ENCODE measurements around the gene BEST3. TPM values are rescaled to one million over a fixed set of nuclear protein-coding genes. Genes with fewer than 3 reads are reported as not detected.
"Not testable (repeated sequence)": the region's sequence is repeated elsewhere in the genome, so short reads cannot be mapped to it uniquely, and the experiment has no call there.

The BEST3 gene
- total RNA-seq, 1 donor from 2014 or later = 1.6 TPM

DNA sequence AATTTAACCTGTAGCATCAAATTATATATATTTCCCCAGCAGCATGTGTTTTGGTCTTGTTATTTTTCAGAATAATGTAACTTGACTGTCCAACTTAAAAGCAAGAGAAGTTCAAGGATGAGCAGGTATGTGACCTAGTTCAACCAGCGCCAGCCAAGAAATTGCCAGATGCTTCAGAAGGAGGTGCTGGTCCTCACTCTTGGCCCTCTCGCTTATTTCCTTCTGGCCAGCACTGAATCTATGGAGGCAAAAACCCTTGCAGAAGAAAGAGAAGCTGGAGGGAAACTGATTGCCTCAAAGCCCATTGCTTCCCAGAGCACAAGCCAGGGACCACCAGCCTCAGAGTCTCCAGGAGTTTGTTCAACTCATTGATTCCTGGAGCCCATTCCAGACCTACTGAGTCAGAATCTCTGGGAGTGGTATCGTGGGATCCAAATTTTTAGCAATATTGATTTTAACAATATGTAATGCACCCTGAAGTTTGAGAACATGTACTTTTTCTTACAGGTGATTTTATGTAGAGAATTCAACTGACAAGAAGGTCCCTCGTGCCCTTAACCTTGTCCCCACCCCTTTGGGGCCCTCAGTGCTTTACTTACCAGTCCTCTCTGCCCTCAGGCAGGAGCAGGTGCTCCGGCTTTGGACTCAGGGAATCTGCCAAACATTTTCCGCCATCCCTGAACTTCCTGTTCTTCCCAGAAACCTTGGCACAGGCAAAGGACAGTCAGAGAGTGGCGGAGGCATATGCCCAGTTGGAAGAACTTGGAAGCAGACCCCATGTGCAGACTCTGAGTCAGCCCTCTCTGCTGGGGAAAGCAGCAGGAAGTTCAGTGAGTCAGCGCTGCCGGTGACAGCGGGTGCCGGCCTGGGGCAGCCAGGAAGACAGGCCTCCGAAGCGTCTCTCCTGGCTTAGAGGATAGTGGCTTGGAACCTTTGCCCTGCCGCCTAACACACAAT lies 10.4 kb downstream of the BEST3 start:
- no peak for FAIRE-seq
- peak in 1 of 2 donors; percentile 22 for DNase-seq (ENCODE audit: low spot score in 2 of 2)

- DNase-seq (ENCODE audit: low spot score in 2 of 2) (no peak), FAIRE-seq (no peak)
These were observed 11.1 kb downstream of the BEST3 start for GRCh38 chr12:69688021-69688420.

GRCh38 chr12:69687390-69687789 lies 11.7 kb downstream of the BEST3 start:
- FAIRE-seq = no peak
- no peak for DNase-seq (ENCODE audit: low spot score in 2 of 2)

DNA sequence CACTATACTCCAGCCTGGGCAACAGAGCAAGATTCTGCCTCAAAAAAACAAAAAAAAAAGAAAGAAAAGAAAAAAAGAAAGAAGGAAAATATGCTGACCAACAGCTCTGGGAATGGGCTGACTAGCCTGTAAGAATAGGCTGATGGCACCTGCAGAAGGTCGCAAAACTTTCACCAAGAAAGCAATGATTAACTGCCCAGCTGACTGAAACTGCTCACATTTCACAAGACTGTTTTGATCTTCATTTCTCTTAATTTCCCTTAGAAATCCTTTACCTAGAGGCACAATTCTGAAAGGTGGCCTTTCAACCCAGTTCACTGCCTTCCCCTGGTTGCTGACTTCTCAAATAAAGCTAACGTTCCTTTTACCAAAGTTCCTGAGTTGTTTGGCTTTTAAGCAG lies 12.4 kb downstream of the BEST3 start:
- FAIRE-seq (no peak), DNase-seq (ENCODE audit: low spot score in 2 of 2) (no peak)

- DNase-seq (ENCODE audit: low spot score in 2 of 2) (no peak), FAIRE-seq (no peak)
These were observed 13.3 kb downstream of the BEST3 start for GRCh38 chr12:69685810-69686209.

- no peak for FAIRE-seq
- DNase-seq (ENCODE audit: low spot score in 2 of 2) = no peak
These were observed 14.6 kb downstream of the BEST3 start for GRCh38 chr12:69684466-69684865.

DNA sequence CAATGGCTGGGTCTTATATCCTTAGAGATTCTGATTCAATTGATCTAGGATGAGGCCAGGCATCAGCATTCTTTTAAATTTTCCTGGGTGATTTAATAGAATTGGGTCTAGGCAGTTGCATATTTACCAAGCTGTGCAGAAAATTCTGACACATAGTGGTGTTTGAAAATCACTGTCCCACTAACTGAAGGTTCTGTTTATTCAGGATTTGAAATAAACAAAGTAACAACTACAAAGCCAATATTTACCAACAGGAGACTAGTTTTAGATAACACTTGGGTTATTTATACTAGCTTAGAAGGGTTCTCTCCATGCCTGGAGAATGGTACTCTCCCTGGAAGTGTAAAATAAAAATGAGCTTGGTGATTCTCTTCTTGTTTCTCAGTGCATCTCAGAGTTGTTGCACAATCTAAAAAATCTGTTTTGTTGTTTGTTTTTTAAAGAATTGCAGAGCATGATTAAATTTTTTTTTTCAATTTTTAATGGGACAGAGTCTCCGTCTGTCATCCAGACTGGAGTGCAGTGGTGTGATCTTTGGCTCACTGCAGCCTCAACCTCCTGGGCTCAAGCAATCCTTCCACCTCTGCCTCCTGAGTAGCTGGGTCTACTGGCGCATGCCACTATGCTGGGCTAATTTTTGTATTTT lies 16.9 kb downstream of the BEST3 start:
- FAIRE-seq (no peak), DNase-seq (ENCODE audit: low spot score in 2 of 2) (no peak)

- FAIRE-seq (no peak), DNase-seq (ENCODE audit: low spot score in 2 of 2) (no peak)
These were observed 20.0 kb downstream of the BEST3 start for GRCh38 chr12:69679119-69679518.

- no peak for FAIRE-seq
These were observed 22.7 kb downstream of the BEST3 start for GRCh38 chr12:69676257-69677012.

GRCh38 chr12:69672195-69672594 lies 26.9 kb downstream of the BEST3 start:
- DNase-seq (ENCODE audit: low spot score in 2 of 2) (no peak), FAIRE-seq (no peak)

More at GRCh38 chr12:69676257-69677012, 22.7 kb downstream of the BEST3 start:
- DNase-seq (ENCODE audit: low spot score in 2 of 2) = no peak

GRCh38 chr12:69671597-69671996 lies 27.5 kb downstream of the BEST3 start:
- FAIRE-seq (no peak), DNase-seq (ENCODE audit: low spot score in 2 of 2) (no peak)

DNA sequence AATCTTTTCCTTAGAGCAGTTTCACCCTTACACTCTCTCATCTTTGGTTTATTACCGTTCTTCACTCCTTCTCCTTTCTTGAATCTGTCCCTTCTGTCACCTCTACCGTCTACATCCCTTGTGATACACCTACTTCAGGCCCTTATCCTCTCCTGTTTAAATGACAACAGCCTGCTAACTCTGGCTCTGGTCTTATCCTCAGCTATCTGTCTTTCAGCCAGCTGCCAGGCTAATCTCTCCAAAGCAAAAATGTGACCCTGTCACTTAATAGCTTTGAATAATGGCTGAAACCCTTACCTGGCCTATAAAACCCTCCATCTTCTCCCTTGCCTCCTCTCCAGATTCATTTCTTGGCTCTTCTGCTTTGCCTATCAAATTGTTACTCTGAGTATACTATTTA lies 32.3 kb downstream of the BEST3 start:
- DNase-seq (ENCODE audit: low spot score in 2 of 2) (no peak), FAIRE-seq (no peak)

GRCh38 chr12:69664930-69665377 lies 34.1 kb downstream of the BEST3 start:
- FAIRE-seq; DNase-seq (ENCODE audit: low spot score in 2 of 2): not testable (repeated sequence)

DNA sequence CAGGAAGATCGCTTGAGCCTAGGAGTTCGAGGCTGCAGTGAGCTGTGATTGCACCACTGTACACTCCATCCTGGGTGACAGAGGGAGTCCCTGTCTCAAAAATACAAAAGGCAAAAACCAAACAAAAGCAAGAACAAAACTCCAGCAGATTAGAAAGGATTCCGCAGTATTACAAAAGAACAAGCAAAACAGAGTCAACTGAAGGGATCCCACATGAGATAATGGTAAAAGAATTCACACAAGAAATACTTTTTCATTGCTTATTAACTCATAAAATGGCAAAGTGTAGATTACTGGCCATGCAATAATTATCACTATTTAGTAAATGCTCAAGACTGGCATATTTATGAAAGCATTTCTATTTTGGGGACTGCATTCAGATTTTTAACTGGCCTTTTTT lies 35.4 kb downstream of the BEST3 start:
- no peak for FAIRE-seq
- no peak for DNase-seq (ENCODE audit: low spot score in 2 of 2)

GRCh38 chr12:69662764-69663163 lies 36.3 kb downstream of the BEST3 start:
- FAIRE-seq = no peak
- DNase-seq (ENCODE audit: low spot score in 2 of 2) = no peak

DNA sequence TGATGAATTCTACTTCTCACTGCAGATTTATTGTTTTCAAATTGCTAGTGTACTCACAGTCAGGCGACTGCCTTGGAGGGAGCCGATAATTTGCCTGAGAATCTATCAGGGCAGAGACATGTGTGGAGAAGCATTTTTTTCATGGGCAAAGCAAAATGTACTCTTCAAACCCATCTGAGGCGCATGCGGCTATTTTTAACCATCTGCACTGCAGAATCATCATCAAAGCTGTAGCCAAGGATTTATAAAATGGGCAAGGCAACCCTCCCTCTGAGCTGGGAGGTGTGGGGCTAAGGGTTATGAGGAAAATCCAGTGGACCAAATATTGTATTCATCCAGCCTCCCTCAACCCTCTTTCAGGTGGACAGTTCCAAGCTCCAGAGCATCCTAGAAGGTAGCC lies 37.7 kb downstream of the BEST3 start:
- no peak for FAIRE-seq
- no peak for DNase-seq (ENCODE audit: low spot score in 2 of 2)

- no peak for DNase-seq (ENCODE audit: low spot score in 2 of 2)
- FAIRE-seq = no peak
These were observed 38.8 kb downstream of the BEST3 start for GRCh38 chr12:69660164-69660863.

DNA sequence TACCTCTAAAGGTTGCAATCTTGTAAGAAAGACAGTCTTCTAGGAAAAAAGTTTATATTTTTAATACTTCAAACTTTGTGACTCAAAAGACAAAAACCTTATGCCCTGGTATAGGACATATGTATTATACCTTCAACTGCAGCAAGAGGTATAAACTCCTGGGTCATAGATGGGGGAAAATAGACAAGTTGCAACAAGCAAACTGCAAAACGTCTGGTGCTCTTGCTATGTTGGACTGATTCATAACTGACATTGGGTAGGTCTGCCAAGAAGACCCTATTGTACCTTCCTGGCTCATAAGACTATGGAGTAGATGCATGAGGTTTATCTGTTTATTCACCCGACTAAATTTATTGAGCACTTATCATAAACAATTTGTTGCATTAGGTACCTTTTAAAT lies 40.9 kb downstream of the BEST3 start:
- FAIRE-seq (no peak), DNase-seq (ENCODE audit: low spot score in 2 of 2) (no peak)

DNA sequence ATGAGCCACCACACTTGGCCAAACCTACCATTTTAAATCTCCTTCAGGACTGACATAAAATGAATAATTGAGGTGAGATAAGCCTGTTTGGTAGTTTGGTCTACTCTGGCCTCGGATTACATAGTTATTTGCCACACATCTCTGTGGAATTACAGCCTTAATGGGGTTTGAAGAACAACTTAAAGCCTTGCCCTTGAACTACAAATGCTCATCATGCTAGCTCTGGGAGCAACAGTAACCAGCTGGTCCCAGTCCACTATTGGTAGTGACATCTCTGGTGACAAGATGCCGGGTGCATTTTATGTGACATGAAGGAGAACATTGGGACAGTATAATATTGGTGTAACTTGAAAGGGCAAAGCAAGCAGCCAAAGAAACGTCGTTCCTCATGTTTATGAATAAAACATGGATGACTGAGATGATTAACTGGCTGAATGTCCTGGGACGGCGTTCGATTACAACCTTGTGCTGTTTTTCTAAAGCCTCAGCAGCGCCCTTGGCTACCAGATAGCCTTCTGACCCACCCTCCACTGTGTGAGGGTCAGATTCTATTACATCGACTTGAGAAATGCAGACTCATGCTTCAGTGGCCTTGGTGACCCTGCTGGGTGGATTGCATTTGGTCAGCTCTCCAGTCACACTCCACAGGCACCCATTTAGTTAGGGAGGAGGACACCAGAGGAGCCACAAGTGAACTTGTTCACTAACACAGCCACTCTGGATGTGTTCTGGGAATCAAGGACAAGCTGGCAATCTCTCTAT lies 41.5 kb downstream of the BEST3 start:
- no peak for DNase-seq (ENCODE audit: low spot score in 2 of 2)
- FAIRE-seq = no peak
